Activated CD8-positive, alpha-beta T cell treated with anti-CD3 and anti-CD28 coated beads for 36 hours (primary cell): ENCODE measurements around the gene ITGA4. TPM values are rescaled to one million over a fixed set of nuclear protein-coding genes. Genes with fewer than 3 reads are reported as not detected.

Experiments
- ATAC-seq: fragments of 200-7000 bp; cut with Tn5 transposase; one replicate; pipeline ENCODE4 v1.10.0; 2021; ENCODE audit warnings: mild to moderate bottlenecking, moderate library complexity
- CTCF ChIA-PET: fragments of 350-600 bp; sonication (Branson Sonifier 250); formaldehyde crosslinking; loops from one replicate; lab custom pipeline; 2021; ENCODE audit warnings: antibody characterized with exemption; lab: Charles Lee
- POLR2A ChIA-PET: fragments of 350-600 bp; sonication (Branson Sonifier 250); formaldehyde crosslinking; loops from one replicate; lab custom pipeline; 2021; ENCODE audit warnings: antibody characterized with exemption; lab: Charles Lee
- DNase-seq: peaks from one replicate; pipeline ENCODE4 v3.0.0-alpha.2; 2020
- H3K27ac Mint-ChIP-seq: one replicate; pipeline ENCODE4 v1.8.0; 2021; ENCODE audit warnings: mild to moderate bottlenecking, mixed read lengths
- H3K27me3 Mint-ChIP-seq: one replicate; pipeline ENCODE4 v1.8.0; 2021; ENCODE audit warnings: mixed read lengths
- H3K36me3 Mint-ChIP-seq: one replicate; pipeline ENCODE4 v1.8.0; 2021; ENCODE audit warnings: low read depth, mixed read lengths
- H3K4me1 Mint-ChIP-seq: one replicate; pipeline ENCODE4 v1.8.0; 2021; ENCODE audit warnings: low read depth, mixed read lengths
- H3K4me3 Mint-ChIP-seq: one replicate; pipeline ENCODE4 v1.8.0; 2021; ENCODE audit warnings: mild to moderate bottlenecking, moderate library complexity, mixed read lengths
- H3K9me3 Mint-ChIP-seq: one replicate; pipeline ENCODE4 v1.8.0; 2021; ENCODE audit warnings: mixed read lengths
- intact Hi-C: fragments of 100-400 bp; cut with micrococcal nuclease; formaldehyde crosslinking; loops from one replicate; pipeline ENCODE4 v1.10.0; 2022
- total RNA-seq, 2 experiments: library from RNA; stranded (reverse); gene quantifications; one replicate each; pipeline ENCODE4 v1.2.3, GENCODE V29; 2021
- TF ChIP-seq, protein P1 (sequence below): fragments of 200-600 bp; IDR thresholded peaks from one replicate; pipeline ENCODE4 v1.8.0; 2022; ENCODE audit warnings: antibody characterized with exemption, mild to moderate bottlenecking

ITGA4 gene
- total RNA-seq, 2 experiments from 2014 or later: 61.6 to 64.5 TPM

DNA sequence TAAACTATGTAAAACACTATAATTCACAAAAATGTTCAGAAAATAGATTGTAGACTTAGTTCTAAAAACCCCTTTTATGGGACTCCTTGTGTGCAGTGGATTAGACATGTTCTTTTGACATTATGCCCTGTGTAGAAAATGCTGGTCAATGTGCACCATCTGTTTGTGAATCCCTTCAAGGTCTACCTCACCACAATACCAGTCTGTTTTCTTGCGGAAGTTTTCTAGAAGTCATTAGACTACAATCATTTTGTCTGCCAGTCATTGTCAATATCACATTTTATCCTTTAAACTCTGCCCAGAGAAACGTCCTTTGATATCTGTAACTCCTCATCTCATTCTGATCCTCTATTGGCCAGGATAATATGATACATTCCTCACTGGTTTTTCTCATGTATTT, 7.8 kb downstream of the ITGA4 start:
- DNase-seq: no peak
- H3K4me1 Mint-ChIP-seq: peaks cover 75% of the 10 kb centered on the region
- TF ChIP-seq, protein P1, sequence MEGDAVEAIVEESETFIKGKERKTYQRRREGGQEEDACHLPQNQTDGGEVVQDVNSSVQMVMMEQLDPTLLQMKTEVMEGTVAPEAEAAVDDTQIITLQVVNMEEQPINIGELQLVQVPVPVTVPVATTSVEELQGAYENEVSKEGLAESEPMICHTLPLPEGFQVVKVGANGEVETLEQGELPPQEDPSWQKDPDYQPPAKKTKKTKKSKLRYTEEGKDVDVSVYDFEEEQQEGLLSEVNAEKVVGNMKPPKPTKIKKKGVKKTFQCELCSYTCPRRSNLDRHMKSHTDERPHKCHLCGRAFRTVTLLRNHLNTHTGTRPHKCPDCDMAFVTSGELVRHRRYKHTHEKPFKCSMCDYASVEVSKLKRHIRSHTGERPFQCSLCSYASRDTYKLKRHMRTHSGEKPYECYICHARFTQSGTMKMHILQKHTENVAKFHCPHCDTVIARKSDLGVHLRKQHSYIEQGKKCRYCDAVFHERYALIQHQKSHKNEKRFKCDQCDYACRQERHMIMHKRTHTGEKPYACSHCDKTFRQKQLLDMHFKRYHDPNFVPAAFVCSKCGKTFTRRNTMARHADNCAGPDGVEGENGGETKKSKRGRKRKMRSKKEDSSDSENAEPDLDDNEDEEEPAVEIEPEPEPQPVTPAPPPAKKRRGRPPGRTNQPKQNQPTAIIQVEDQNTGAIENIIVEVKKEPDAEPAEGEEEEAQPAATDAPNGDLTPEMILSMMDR: no peak
- peak overlapping the region; percentile 83 for H3K27ac Mint-ChIP-seq
- H3K36me3 Mint-ChIP-seq: peaks cover 67% of the 10 kb centered on the region
- H3K27me3 Mint-ChIP-seq: no peaks in the 10 kb centered on the region
- H3K4me3 Mint-ChIP-seq: peak overlapping the region; percentile 27
- no peak for ATAC-seq
- CTCF ChIA-PET: interaction anchor here (1.8 kb wide), 1 partner anchor 360 kb away, joined by 4 read pairs; no protein-coding TSS in a partner anchor
- H3K9me3 Mint-ChIP-seq: peaks cover 2% of the 10 kb centered on the region
- POLR2A ChIA-PET: no interaction called here
- intact Hi-C loops: no loop called here

- Mint-ChIP-seq H3K36me3 (peaks cover 68% of the 10 kb centered on the region), H3K4me3 (peak overlapping the region; percentile 35), H3K9me3 (peaks cover 2% of the 10 kb centered on the region), H3K4me1 (peaks cover 81% of the 10 kb centered on the region), H3K27ac (peak overlapping the region; percentile 83), H3K27me3 (no peaks in the 10 kb centered on the region)
- intact Hi-C loops: no loop called here
- TF ChIP-seq, protein P1: no peak
- ChIA-PET POLR2A (interaction anchor here (2.6 kb wide), 1 partner anchor 9 kb away, joined by 10 read pairs; the partner anchor contains the start of gene ITGA4), CTCF (interaction anchor here (0.6 to 3.7 kb wide), 39 partner anchors 8 to 407 kb away, joined by 3 to 26 read pairs (median 3); partner anchors contain the start of gene ITGA4)
- no peak for DNase-seq
- ATAC-seq: no peak
Observed at GRCh38 chr2:181465676-181466375, 8.6 kb downstream of the ITGA4 start.

- ChIA-PET POLR2A (interaction anchor here (0.9 to 2.6 kb wide), 3 partner anchors 10 to 362 kb away, joined by 3 to 10 read pairs (median 3); partner anchors contain the start of gene ITGA4), CTCF (interaction anchor here (0.6 to 3.7 kb wide), 45 partner anchors 8 to 408 kb away, joined by 3 to 26 read pairs (median 4); partner anchors contain the start of gene ITGA4)
- peaks cover 2% of the 10 kb centered on the region for H3K9me3 Mint-ChIP-seq
- H3K4me1 Mint-ChIP-seq: peaks cover 91% of the 10 kb centered on the region
- intact Hi-C loops: no loop called here
- TF ChIP-seq, protein P1: peak; percentile 94
- H3K27me3 Mint-ChIP-seq: no peaks in the 10 kb centered on the region
- peak overlapping the region; percentile 26 for H3K4me3 Mint-ChIP-seq
- DNase-seq (peak; percentile 94), ATAC-seq (peak; percentile 41)
- H3K36me3 Mint-ChIP-seq: peaks cover 69% of the 10 kb centered on the region
- H3K27ac Mint-ChIP-seq: peak overlapping the region; percentile 74
Observed at GRCh38 chr2:181466661-181467576, 9.7 kb downstream of the ITGA4 start.

- Mint-ChIP-seq H3K27ac (peak overlapping the region; percentile 74), H3K4me3 (no peak overlapping the region), H3K36me3 (peaks cover 68% of the 10 kb centered on the region), H3K27me3 (no peaks in the 10 kb centered on the region), H3K4me1 (peaks cover 92% of the 10 kb centered on the region), H3K9me3 (peaks cover 2% of the 10 kb centered on the region)
- TF ChIP-seq, protein P1: no peak
- POLR2A ChIA-PET: interaction anchor here (0.6 to 2.6 kb wide), 6 partner anchors 10 to 345 kb away, joined by 3 to 10 read pairs (median 4); partner anchors contain the start of gene ITGA4
- ATAC-seq (peak; percentile 24), DNase-seq (no peak)
- CTCF ChIA-PET: interaction anchor here (1.0 to 3.7 kb wide), 8 partner anchors 9 to 392 kb away, joined by 3 to 26 read pairs (median 12); partner anchors contain the start of gene ITGA4
- intact Hi-C loops: no loop called here
Observed at GRCh38 chr2:181467966-181468707, 11.0 kb downstream of the ITGA4 start.
